Left lobe of liver (tissue), 2 donors: ENCODE results near the gene CLSTN1. TPM values are rescaled to one million over a fixed set of nuclear protein-coding genes. Genes with fewer than 3 reads are reported as not detected.
A peak's percentile ranks its signal among the peaks of the same experiment; 100 is the strongest.
"Not testable (repeated sequence)": the region's sequence is repeated elsewhere in the genome, so short reads cannot be mapped to it uniquely, and the experiment has no call there.

Experiments
- ATAC-seq: fragments of 200-7000 bp; cut with Tn5 transposase; one replicate; pipeline ENCODE4 v1.9.1; 2020; ENCODE audit warnings: mild to moderate bottlenecking, moderate library complexity
- DNase-seq: peaks from one replicate; pipeline ENCODE4 v3.0.0-alpha.2; 2020; ENCODE audit warnings: low spot score
- total RNA-seq: library from RNA; stranded (reverse); gene quantifications from one replicate; pipeline ENCODE4 v1.2.1, GENCODE V29; 2021
- donor health status: DM: no; HTN: no; CAD: no; lungs with moderate emphysema.
- donor health status: DM: no; HTN: yes; CAD: no.

CLSTN1 gene
- total RNA-seq, 1 donor from 2014 or later = 8.1 TPM

DNA sequence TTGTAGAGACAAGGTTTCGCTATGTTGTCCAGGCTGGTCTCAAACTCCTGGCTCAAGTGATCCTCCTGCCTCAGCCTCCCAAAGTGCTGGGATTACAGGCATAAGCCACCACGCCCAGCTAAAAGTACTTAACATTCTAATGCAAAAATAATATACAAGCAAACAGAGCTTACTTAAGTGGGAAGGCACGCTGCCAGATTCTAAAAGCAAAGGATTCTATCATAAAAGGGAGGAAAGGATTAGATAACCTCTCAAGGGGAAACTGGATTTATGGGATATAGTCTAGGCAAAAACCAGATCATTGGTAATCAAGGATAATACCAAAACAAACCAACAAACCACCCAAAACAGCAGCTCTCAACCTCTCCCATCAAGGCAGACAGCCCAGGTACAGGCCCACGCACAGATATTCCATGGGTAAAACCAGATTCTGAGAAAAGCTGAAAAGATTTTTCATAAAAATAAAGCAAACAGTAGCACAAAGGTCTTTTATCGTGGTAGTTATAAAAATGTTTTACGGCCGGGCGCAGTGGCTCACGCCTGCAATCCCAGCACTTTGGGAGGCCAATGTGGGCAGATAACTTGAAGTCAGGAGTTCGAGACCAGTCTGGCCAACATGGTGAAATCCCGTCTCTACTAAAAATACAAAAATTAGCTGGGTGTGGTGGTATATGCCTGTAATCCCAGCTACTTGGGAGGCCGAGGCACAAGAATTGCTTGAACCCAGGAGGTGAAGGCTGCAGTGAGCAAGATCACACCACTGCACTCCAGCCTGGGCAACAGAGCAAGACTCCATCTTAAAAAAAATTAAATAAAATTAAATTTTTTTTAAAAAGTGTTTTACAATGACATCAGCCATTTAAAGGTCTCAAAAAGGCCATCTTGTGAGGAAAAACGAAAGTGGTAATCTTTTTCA is 20.5 kb downstream of the CLSTN1 start:
- DNase-seq, ATAC-seq: not testable (repeated sequence)

GRCh38 chr1:9801909-9802308 is 21.9 kb downstream of the CLSTN1 start:
- no peak for DNase-seq
- no peak for ATAC-seq

GRCh38 chr1:9798236-9799130 is 25.3 kb downstream of the CLSTN1 start:
- ATAC-seq (no peak), DNase-seq (no peak)

GRCh38 chr1:9797049-9797448 is 26.7 kb downstream of the CLSTN1 start:
- no peak for DNase-seq
- ATAC-seq = no peak

GRCh38 chr1:9794081-9794480 is 29.7 kb downstream of the CLSTN1 start:
- ATAC-seq (no peak), DNase-seq (no peak)

DNA sequence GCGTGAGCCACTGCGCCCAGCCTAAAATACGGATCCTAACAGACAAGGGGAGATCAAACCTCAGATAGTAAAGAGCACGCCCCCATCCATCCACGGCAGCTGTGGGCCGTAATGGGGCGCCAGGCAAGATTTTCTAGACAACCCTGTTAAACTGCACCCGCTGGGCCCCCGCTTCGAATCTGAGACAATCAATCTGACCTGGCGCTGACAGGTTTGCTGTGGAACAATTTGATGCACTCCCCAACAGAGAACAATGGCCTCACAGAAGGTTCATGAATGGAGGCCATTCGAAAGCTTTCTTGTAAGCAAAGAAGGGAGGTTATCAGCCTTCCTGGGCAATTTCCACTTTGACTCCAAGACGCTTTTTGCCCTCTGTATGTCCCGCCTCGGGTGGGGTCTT is 30.5 kb downstream of the CLSTN1 start:
- no peak for ATAC-seq
- no peak for DNase-seq

DNA sequence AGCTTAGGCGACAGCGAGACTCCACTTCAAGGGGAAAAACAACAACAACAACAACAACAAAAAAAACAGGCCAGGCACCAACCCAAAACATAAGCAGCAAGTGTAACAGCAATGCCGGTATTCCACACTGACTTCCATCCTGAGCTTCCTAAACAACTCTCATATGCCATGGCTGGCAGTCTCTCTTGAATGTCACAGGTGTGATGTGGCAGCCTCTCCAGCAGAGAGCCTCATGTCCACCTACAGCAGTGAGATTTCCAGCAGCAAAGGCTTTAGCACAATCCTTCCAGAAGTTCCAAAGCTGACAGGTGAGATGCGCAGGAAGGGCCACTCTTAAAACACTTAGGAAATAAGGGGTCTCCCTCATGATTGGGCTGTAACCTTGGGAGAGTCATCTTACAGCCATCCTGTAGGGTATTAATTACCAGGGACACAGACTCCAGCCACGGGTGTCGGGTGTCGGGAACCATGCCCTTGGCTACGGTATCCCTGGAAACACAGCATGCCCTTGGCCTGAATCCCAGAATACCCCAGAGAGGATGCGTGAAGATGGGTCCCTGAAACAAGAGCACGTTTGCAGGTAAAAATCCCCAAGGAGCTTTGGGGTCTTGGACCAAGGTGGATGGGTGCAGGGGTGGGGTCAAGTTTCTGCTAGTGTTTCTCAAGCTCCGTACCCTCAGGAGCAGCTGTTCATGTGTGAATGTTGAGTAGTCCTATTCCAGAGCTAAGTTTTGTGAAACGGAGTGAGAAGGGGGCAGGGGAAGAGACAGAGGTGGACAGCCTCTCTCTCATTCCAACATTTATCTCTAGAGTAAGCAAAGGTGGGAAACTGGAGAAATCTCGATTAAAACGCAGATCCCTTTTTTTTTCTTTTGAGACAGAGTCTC is 31.4 kb downstream of the CLSTN1 start:
- DNase-seq (no peak), ATAC-seq (no peak)

GRCh38 chr1:9789700-9790099 is 34.1 kb downstream of the CLSTN1 start:
- DNase-seq, ATAC-seq: not testable (repeated sequence)

DNA sequence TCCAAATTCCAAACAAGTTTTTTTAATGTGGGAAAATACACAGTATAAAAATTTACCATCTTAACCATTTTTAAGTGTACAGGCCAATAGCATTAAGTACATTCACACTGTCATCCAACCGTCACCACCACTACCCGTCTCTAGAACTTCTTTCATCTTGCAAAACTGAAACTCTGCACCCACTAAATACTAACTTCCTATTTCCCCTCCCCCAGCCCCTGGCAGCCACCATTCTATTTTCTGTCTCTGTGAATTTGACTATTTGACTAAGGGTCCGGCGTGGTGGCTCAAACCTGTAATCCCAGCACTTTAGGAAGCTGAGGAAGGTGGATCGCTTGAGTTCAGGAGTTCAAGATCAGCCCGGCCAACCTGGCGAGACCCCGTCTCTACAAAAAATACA is 36.1 kb downstream of the CLSTN1 start:
- ATAC-seq (no peak), DNase-seq (no peak)

DNA sequence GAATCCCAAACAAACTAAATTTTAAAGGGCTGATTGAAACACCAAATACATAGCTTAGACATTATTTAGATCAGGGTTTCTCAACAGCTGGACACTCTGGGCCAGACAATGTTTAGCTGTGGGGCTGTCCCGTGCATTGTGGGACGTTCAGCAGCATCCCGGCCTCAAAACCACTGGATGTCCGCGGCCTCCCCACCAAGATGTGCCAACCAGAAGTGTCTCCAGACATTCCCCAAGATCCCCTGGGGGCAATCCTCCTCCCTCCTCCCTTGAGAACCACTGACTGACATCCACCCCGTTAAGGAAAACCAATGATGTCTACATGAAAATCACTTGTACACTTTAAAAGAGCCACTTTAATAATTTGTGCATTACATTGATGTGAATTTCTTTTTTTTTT is 38.4 kb downstream of the CLSTN1 start:
- no peak for ATAC-seq
- no peak for DNase-seq

- peak; percentile 52 for DNase-seq
Measured at GRCh38 chr1:9784508-9785133, 39.1 kb downstream of the CLSTN1 start.

DNA sequence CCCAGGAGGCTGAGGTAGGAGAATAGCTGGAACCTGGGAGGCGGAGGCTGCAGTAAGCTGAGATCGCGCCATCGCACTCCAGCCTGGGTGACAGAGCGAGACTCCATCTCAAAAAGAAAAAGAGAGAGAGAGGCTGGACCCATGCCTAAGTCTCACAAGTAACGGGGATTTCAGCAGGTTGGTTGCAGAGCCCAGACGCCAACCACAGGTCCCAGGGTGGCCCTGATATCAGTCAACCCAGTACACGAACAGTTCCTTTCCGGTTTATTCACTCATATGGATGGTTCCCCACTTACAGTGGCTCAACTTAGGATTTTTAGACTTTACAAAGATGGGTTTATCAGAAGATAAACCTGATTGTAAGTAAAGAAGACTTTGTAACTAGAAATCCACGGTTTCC is 40.9 kb downstream of the CLSTN1 start:
- DNase-seq = no peak

More at GRCh38 chr1:9784508-9785133, 39.1 kb downstream of the CLSTN1 start:
- peak; percentile 94 for ATAC-seq

DNA sequence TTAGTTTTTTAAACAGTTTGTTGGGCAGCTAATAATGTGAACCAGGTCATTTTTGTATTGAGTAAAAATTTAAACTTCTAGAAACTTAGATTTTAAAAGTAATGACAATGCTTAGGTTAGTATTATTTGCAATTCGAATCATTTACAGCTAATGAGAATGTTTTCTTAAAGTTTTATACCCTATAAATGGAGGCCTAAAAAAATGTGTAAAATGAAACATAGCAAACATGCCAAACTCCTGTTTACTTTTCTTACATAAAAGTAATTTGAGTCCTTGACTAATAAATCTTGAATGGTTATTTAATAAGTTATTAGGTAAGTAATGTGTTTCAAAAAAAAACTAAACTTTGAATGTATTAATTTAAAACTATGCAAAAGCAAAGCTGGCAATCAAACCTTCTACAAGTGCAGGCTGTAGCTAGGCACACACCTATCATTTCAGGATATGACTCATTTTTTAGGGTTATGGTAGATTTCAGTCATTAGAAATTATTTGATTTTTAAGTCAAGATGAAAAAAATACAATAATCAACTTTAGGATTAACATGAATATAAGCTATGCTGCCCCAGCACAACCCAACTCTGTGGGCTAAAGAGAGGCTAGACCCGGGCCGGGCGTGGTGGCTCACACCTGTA is 41.5 kb downstream of the CLSTN1 start:
- DNase-seq (no peak), ATAC-seq (no peak)

More for the DNA sequence above, 40.9 kb downstream of the CLSTN1 start:
- no peak for ATAC-seq

DNA sequence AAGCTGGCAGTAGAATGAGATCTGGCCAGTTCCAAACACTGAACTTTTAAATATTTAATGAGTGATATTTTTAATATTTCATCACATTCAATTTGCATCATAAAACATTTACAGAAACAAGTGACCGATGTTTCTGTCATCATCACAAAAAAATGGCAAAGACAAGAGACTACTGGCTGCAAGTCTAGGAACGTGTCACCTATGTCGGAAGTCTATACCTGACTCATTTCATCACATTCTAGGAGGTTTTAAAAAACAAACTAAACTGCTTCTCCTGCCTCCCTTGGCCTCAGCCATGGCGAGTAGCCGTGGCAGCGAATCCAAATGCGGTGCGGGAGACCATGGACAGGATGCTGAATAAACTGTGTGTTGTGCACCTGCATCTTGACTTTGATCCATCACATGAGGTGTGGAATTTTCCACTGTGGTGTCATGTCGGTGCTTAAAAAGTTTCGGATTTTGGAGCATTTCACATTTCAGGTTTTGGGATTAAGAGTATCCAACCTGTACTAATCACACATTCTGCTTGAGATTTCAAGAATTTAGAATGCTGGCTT is 43.1 kb downstream of the CLSTN1 start:
- no peak for ATAC-seq
- no peak for DNase-seq

- no peak for ATAC-seq
- DNase-seq = no peak
Measured at GRCh38 chr1:9778905-9779304, 44.9 kb downstream of the CLSTN1 start.

DNA sequence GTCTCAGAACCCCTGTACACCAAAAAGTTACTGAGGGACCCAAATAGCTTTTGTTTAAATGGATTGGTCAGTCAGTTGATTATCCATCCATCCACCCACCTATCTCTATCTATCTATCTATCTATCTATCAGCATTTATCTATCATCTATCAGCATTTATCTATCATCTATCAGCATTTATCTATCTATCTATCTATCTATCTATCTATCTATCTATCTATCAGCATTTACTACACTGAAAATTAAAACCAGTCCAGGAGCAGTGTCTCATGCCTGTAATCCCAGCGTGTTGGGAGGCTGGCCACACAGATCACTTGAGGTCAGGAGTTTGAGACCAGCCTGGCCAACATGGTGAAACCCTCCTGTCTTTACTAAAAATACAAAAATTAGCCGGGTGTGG is 47.1 kb downstream of the CLSTN1 start:
- DNase-seq = no peak
- ATAC-seq = no peak

- DNase-seq = no peak
- no peak for ATAC-seq
Measured at GRCh38 chr1:9774712-9775679, 48.8 kb downstream of the CLSTN1 start.

GRCh38 chr1:9770298-9770697 is 53.5 kb downstream of the CLSTN1 start:
- ATAC-seq (no peak), DNase-seq (no peak)
